NCI-H69 (cell line): ENCODE measurements around the gene DHCR24.
"Not testable (repeated sequence)": the region's sequence is repeated elsewhere in the genome, so short reads cannot be mapped to it uniquely, and the experiment has no call there.

ENCODE experiments used
- DNase-seq: peaks from one replicate; lab custom pipeline; 2025; lab: John Stamatoyannopoulos, UW

Gene DHCR24

GRCh38 chr1:54887665-54888071 is 673 bp upstream of the DHCR24 start:
- peak; percentile 57 for DNase-seq

GRCh38 chr1:54885807-54886723 is 930 bp downstream of the DHCR24 start:
- DNase-seq: peak; percentile 83

GRCh38 chr1:54885237-54885679 is 1.7 kb downstream of the DHCR24 start:
- peak; percentile 11 for DNase-seq

GRCh38 chr1:54884768-54885167 is 2.2 kb downstream of the DHCR24 start:
- peak; percentile 69 for DNase-seq

- peak; percentile 44 for DNase-seq
Observed at GRCh38 chr1:54884135-54884586, 2.8 kb downstream of the DHCR24 start.

- no peak for DNase-seq
Observed at GRCh38 chr1:54883349-54884102, 3.5 kb downstream of the DHCR24 start.

- peak; percentile 68 for DNase-seq
Observed at GRCh38 chr1:54882519-54882918, 4.5 kb downstream of the DHCR24 start.

- DNase-seq: not testable (repeated sequence)
Observed at GRCh38 chr1:54881604-54882003, 5.4 kb downstream of the DHCR24 start.

- DNase-seq: no peak
Observed at GRCh38 chr1:54879872-54880271, 7.1 kb downstream of the DHCR24 start.

- DNase-seq: no peak
Observed at GRCh38 chr1:54876814-54877213, 10.2 kb downstream of the DHCR24 start.

GRCh38 chr1:54875000-54875399 is 12.0 kb downstream of the DHCR24 start:
- DNase-seq: no peak

- no peak for DNase-seq
Observed at GRCh38 chr1:54874079-54874830, 12.7 kb downstream of the DHCR24 start.

GRCh38 chr1:54872036-54872331 is 15.0 kb downstream of the DHCR24 start:
- DNase-seq: no peak

GRCh38 chr1:54871275-54872035 is 15.5 kb downstream of the DHCR24 start:
- DNase-seq: no peak

- DNase-seq: no peak
Observed at GRCh38 chr1:54870869-54871268, 16.1 kb downstream of the DHCR24 start.

- DNase-seq: no peak
Observed at GRCh38 chr1:54869173-54869851, 17.7 kb downstream of the DHCR24 start.

- no peak for DNase-seq
Observed at GRCh38 chr1:54867717-54868057, 19.3 kb downstream of the DHCR24 start.

GRCh38 chr1:54866801-54867716 is 19.9 kb downstream of the DHCR24 start:
- DNase-seq: no peak

GRCh38 chr1:54865238-54866073 is 21.5 kb downstream of the DHCR24 start:
- DNase-seq: no peak
